Thoracic aorta (tissue), 2 donors: ENCODE data around the gene TOM1. TPM values are rescaled to one million over a fixed set of nuclear protein-coding genes. Genes with fewer than 3 reads are reported as not detected.

Experiments used
- ATAC-seq: fragments of 150-250 bp; one replicate; pipeline ENCODE4 v1.8.0; 2017; ENCODE audit warnings: low read depth; ENCODE audit not compliant: insufficient number of reproducible peaks, low FRiP score
- DNase-seq: peaks from one replicate; pipeline ENCODE4 v3.0.0-alpha.2; 2020; ENCODE audit warnings: low spot score
- H3K27ac ChIP-seq, 2 donors: fragments of 200-600 bp; sonication (generic); 1 replicate in 1 of 2; 2 replicates in 1 of 2; pipeline ENCODE4 v1.5.1; 2016; ENCODE audit warnings: mild to moderate bottlenecking in 2 of 2, moderate library complexity in 2 of 2
- H3K27me3 ChIP-seq: fragments of 200-600 bp; sonication (generic); replicated peaks from 2 replicates; pipeline ENCODE4 v1.6.0; 2016; ENCODE audit warnings: mild to moderate bottlenecking; ENCODE audit not compliant: insufficient read depth
- H3K36me3 ChIP-seq: fragments of 200-600 bp; sonication (generic); one replicate; pipeline ENCODE4 v1.5.1; 2016
- H3K4me1 ChIP-seq, 2 donors: fragments of 200-600 bp; sonication (generic); 1 replicate in 1 of 2; 2 replicates in 1 of 2; pipeline versions ENCODE4 v1.5.1 to v1.6.0; 2016; ENCODE audit warnings: low read depth in 2 of 2, mild to moderate bottlenecking in 1 of 2; ENCODE audit not compliant: control insufficient read depth in 1 of 2
- H3K4me3 ChIP-seq: fragments of 200-600 bp; sonication (generic); 2 replicates; pipeline ENCODE4 v1.5.1; 2016; ENCODE audit warnings: mild to moderate bottlenecking
- H3K9me3 ChIP-seq: fragments of 200-600 bp; sonication (generic); 2 replicates; pipeline ENCODE4 v1.5.1; 2016
- CTCF ChIP-seq: fragments of 200-600 bp; sonication (generic); IDR thresholded peaks from one replicate; pipeline ENCODE4 v1.5.1; 2019; ENCODE audit warnings: antibody characterized with exemption
- total RNA-seq, 2 donors: library from RNA; depleted of rRNA; stranded (reverse); fragments of >200 nt; gene quantifications; one replicate each; pipeline versions ENCODE4 v1.1.0 to v1.2.3, GENCODE V29; 2016

The TOM1 gene
- total RNA-seq, 2 donors from 2014 or later = 64.7 to 78.4 TPM

GRCh38 chr22:35335468-35335867 lies 35.8 kb downstream of the TOM1 start:
- ATAC-seq = no peak

GRCh38 chr22:35335936-35336781 lies 36.5 kb downstream of the TOM1 start:
- H3K9me3 ChIP-seq = no peaks in the 10 kb centered on the region
- ATAC-seq (no peak), DNase-seq (no peak)
- H3K4me1 ChIP-seq = no peaks in the 10 kb centered on the region
- peaks cover 80% of the 10 kb centered on the region for H3K36me3 ChIP-seq
- no peak overlapping the region for H3K27ac ChIP-seq
- H3K27me3 ChIP-seq = no peaks in the 10 kb centered on the region
- no peak overlapping the region for H3K4me3 ChIP-seq
- no peak for TF ChIP-seq CTCF

More at GRCh38 chr22:35335468-35335867, 35.8 kb downstream of the TOM1 start:
- Histone ChIP-seq H3K9me3 (no peaks in the 10 kb centered on the region), H3K27me3 (no peaks in the 10 kb centered on the region), H3K4me3 (no peak overlapping the region), H3K27ac (no peak overlapping the region), H3K4me1 (no peaks in the 10 kb centered on the region), H3K36me3 (peaks cover 81% of the 10 kb centered on the region)
- no peak for DNase-seq
- no peak for TF ChIP-seq CTCF

- H3K9me3 ChIP-seq = no peaks in the 10 kb centered on the region
- no peaks in the 10 kb centered on the region for H3K27me3 ChIP-seq
- H3K27ac ChIP-seq = no peak overlapping the region
- DNase-seq (no peak), ATAC-seq (no peak)
- H3K36me3 ChIP-seq = peaks cover 68% of the 10 kb centered on the region
- no peaks in the 10 kb centered on the region for H3K4me1 ChIP-seq
- no peak overlapping the region for H3K4me3 ChIP-seq
- no peak for TF ChIP-seq CTCF
Observed at GRCh38 chr22:35337932-35338331, 38.2 kb downstream of the TOM1 start.

GRCh38 chr22:35341090-35341874 lies 41.6 kb downstream of the TOM1 start:
- DNase-seq = no peak

More at GRCh38 chr22:35341090-35341874, 41.6 kb downstream of the TOM1 start:
- no peak overlapping the region for H3K27ac ChIP-seq
- no peak for TF ChIP-seq CTCF
- no peaks in the 10 kb centered on the region for H3K9me3 ChIP-seq
- no peak for ATAC-seq
- no peaks in the 10 kb centered on the region for H3K4me1 ChIP-seq
- no peak overlapping the region for H3K4me3 ChIP-seq
- H3K27me3 ChIP-seq = no peaks in the 10 kb centered on the region
- peaks cover 54% of the 10 kb centered on the region for H3K36me3 ChIP-seq
